Measurements from ENCODE around the gene NR5A1. TPM values are rescaled to one million over a fixed set of nuclear protein-coding genes. Genes with fewer than 3 reads are reported as not detected.

Gene NR5A1
- total RNA-seq, 4 donors from 2014 or later = 0.14 to 0.58 TPM; not detected in 2

- TF ChIP-seq CTCF (IDR thresholded peaks at IDR 0.05) = no peak
- no peak for TF ChIP-seq POLR2A (IDR thresholded peaks at IDR 0.05)
- H3K4me1 ChIP-seq = no peaks in the 10 kb centered on the region
- intact Hi-C loops (cut with DNase I; ENCODE audit: low total_unique reads) = no loop called here
- H3K9me3 ChIP-seq = no peaks in the 10 kb centered on the region
- no peaks in the 10 kb centered on the region for H3K36me3 ChIP-seq
- H3K27me3 ChIP-seq = no peaks in the 10 kb centered on the region
- no peak overlapping the region for H3K27ac ChIP-seq
- no peak overlapping the region for H3K4me3 ChIP-seq
- DNase-seq = no peak
Measured at GRCh38 chr9:124526174-124526573, 19.0 kb upstream of the NR5A1 start.

DNA sequence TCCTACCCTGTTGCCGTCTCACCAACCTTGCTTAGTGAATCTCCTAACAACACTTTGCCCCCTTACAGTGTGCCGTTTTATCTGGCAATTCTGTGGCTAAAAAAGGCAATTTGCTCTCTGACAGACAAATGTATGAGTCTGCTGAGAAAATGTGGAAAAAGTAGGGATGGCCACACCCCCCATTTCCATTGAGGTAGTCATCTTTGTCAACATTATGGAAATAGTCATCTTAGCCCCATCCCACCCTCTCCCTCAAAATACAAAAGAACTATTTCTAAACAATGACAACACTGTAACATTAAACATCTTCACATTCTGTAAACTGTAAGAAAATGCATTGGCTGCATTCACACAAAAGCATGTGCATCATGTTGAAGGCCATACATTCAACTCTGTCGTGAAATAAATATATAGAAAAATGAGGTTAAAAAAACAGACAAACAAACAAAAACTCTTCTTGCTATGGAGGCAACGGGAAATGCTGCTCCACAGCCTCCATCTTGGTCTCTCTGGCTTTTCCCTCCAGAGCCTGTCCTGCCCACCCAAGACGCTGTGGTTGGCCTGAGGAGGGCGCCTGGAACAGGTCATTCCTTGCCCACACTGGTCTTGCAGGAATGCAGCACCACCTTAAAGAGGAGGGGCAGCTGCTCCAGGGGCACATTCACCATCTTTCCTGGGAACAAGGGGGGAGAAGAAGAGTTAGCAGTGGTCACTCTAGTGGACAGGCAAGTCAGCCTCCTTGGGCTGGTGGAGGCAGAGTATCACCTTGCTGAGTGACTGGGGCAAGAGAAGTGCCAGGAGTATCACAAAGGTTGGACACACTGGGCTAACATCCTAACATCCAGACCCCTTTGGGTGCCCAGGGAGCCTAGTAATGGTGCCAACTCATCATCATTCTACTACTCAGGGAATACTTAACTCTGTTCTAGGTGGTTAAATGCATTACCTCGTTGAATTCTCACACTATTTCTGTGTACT, 15.2 kb upstream of the NR5A1 start:
- Histone ChIP-seq H3K27ac (no peak overlapping the region), H3K4me1 (no peaks in the 10 kb centered on the region), H3K9me3 (no peaks in the 10 kb centered on the region), H3K27me3 (no peaks in the 10 kb centered on the region), H3K36me3 (no peaks in the 10 kb centered on the region), H3K4me3 (no peak overlapping the region)
- intact Hi-C loops (cut with DNase I; ENCODE audit: low total_unique reads) = no loop called here
- DNase-seq = no peak
- TF ChIP-seq CTCF (IDR thresholded peaks at IDR 0.05) (no peak), POLR2A (IDR thresholded peaks at IDR 0.05) (no peak)

DNA sequence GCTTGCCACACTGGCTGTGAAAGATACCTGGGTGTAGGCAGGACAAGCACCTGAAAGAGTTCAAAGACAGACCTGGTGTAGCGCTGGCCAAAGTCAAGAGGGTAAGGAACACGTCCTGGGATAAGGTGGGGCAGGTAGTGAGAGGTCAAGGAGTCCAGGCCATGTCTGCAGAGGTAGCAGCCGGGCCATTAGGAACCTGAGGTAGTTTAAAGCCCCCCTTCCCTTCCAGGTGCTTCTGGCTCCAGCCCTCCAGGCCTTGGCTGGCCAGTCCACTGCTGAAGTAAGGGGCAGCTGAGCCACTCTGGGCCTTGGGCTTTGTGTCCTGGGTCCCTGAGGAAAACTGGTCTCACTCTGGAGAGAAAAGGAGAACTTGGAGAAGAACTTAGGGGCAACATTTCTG, 13.9 kb upstream of the NR5A1 start:
- Histone ChIP-seq H3K4me3 (no peak overlapping the region), H3K36me3 (no peaks in the 10 kb centered on the region), H3K4me1 (no peaks in the 10 kb centered on the region), H3K27ac (no peak overlapping the region), H3K27me3 (no peaks in the 10 kb centered on the region), H3K9me3 (no peaks in the 10 kb centered on the region)
- intact Hi-C loops (cut with DNase I; ENCODE audit: low total_unique reads) = no loop called here
- no peak for DNase-seq
- TF ChIP-seq POLR2A (IDR thresholded peaks at IDR 0.05) = no peak
- TF ChIP-seq CTCF (IDR thresholded peaks at IDR 0.05) = no peak

GRCh38 chr9:124520206-124520596, 13.0 kb upstream of the NR5A1 start:
- DNase-seq = no peak
- H3K27me3 ChIP-seq = no peaks in the 10 kb centered on the region
- intact Hi-C loops (cut with DNase I; ENCODE audit: low total_unique reads) = no loop called here
- H3K36me3 ChIP-seq = no peaks in the 10 kb centered on the region
- H3K27ac ChIP-seq = no peak overlapping the region
- no peaks in the 10 kb centered on the region for H3K9me3 ChIP-seq
- no peaks in the 10 kb centered on the region for H3K4me1 ChIP-seq
- no peak for TF ChIP-seq POLR2A (IDR thresholded peaks at IDR 0.05)
- TF ChIP-seq CTCF (IDR thresholded peaks at IDR 0.05) = no peak
- no peak overlapping the region for H3K4me3 ChIP-seq

GRCh38 chr9:124518116-124518515, 10.9 kb upstream of the NR5A1 start:
- Histone ChIP-seq H3K9me3 (no peaks in the 10 kb centered on the region), H3K27ac (no peak overlapping the region), H3K4me1 (no peaks in the 10 kb centered on the region), H3K36me3 (no peaks in the 10 kb centered on the region), H3K4me3 (no peak overlapping the region), H3K27me3 (no peaks in the 10 kb centered on the region)
- TF ChIP-seq POLR2A (IDR thresholded peaks at IDR 0.05) (no peak), CTCF (IDR thresholded peaks at IDR 0.05) (no peak)
- no peak for DNase-seq
- intact Hi-C loops (cut with DNase I; ENCODE audit: low total_unique reads) = no loop called here

Data from uterus (tissue), 4 donors.